Measurements from ENCODE around the gene EIF2B2. TPM values are rescaled to one million over a fixed set of nuclear protein-coding genes. Genes with fewer than 3 reads are reported as not detected.
A peak's percentile ranks its signal among the peaks of the same experiment; 100 is the strongest.

Gene EIF2B2
- total and polyA plus RNA-seq, 2 of the 13 experiments (the other 11 are each of a cell fraction or from before 2014, with no cell fraction given): 54.4 to 78.6 TPM

GRCh38 chr14:74954947-74955228, 47.8 kb upstream of the EIF2B2 start (continued):
- TF ChIP-seq SP5 (CRISPR knock-in tag; IDR thresholded peaks at IDR 0.05; ENCODE audit: borderline replicate concordance, low read depth) (no peak), ZNF784 (CRISPR knock-in tag; IDR thresholded peaks at IDR 0.05; ENCODE audit: borderline replicate concordance) (no peak), ZNF549 (CRISPR knock-in tag; IDR thresholded peaks at IDR 0.05) (no peak)

- Histone ChIP-seq H3K4me3 (replicated peaks in 1 of 3; ENCODE audit: insufficient read depth in 1 of 3, low read depth in 2 of 3, low read length in 3 of 3) (peak within 1 kb of the TSS; percentile 75 to 86 (median 80)), H3K9ac (ENCODE audit: insufficient read depth, low read depth, low read length) (peak within 1 kb of the TSS; percentile 78), H2AFZ (ENCODE audit: low read length) (peak within 1 kb of the TSS; percentile 20), H3K27ac (ENCODE audit: extremely low read length, insufficient read depth, low read length) (peak within 1 kb of the TSS; percentile 97), H3K4me1 (ENCODE audit: insufficient read depth, low read length) (peaks cover 63% of the 10 kb centered on the region), H3K9me3 (ENCODE audit: low read length) (no peaks in the 10 kb centered on the region), H3K79me2 (ENCODE audit: insufficient read depth, low read length) (peaks cover 15% of the 10 kb centered on the region), H3K27me3 (ENCODE audit: control insufficient read depth in 1 of 2, insufficient read depth in 2 of 2, low read length in 2 of 2) (no peaks in the 10 kb centered on the region), H3K36me3 (replicated peaks in 1 of 2; ENCODE audit: control insufficient read depth in 1 of 2, insufficient read depth in 2 of 2, low read length in 2 of 2) (no peaks in the 10 kb centered on the region; a peak in 1 of 5 replicates), H4K20me1 (ENCODE audit: insufficient read depth, low read length) (no peaks in the 10 kb centered on the region), H3K4me2 (ENCODE audit: low read depth, low read length) (peak within 1 kb of the TSS; percentile 92)
- DNase-seq (ENCODE audit: low spot score) (no peak), FAIRE-seq (no peak), ATAC-seq (peak; percentile 57)
- CTCF ChIA-PET (ENCODE audit: low intra/inter-chr PET ratio, low total read pairs): no interaction called here
- TSS peak; percentile 62 for BruUV-seq (replicated peaks)
- in situ Hi-C loops (cut with HindIII; ENCODE audit: extremely low pct_ligation_motif_present, low pct_unique_long_range_greater_than_20kb): no loop called here
- POLR2A ChIA-PET: interaction anchor here (0.7 to 2.9 kb wide), 16 partner anchors 9 to 114 kb away, joined by 3 to 14 read pairs (median 4); partner anchors contain the start of genes EIF2B2, RPS6KL1 and ZC2HC1C
- no CpG with 5 or more reads among the region's 73 CpGs for WGBS (ENCODE audit: low lambda C conversion rate)
- intact Hi-C loops (cut with micrococcal nuclease; ENCODE audit: unreplicated experiment): loop anchor here (2.0 kb wide), 1 partner anchor 47 kb away; the partner anchor contains the start of gene EIF2B2
- TF ChIP-seq ATF2 (CRISPR knock-in tag; IDR thresholded peaks at IDR 0.05): peak; percentile 37; the same call in 1 of the 2 replicates
- TF ChIP-seq HES4 (CRISPR knock-in tag; IDR thresholded peaks at IDR 0.05; ENCODE audit: borderline replicate concordance): peak; percentile 13; the same call in 1 of the 2 replicates
- TF ChIP-seq POGK (CRISPR knock-in tag; conservative IDR thresholded peaks at IDR 0.05): peak; percentile 70
- TF ChIP-seq ZNF766 (CRISPR knock-in tag; IDR thresholded peaks at IDR 0.05; ENCODE audit: borderline replicate concordance): 0 out of 2 replicates have a peak, but pooled peaks have one; percentile 23
- TF ChIP-seq HNRNPLL (IDR thresholded peaks at IDR 0.05; ENCODE audit: low read depth, low read length, poor library complexity, severe bottlenecking): peak; percentile 41
- 0 out of 2 replicates have a peak, but pooled peaks have one; percentile 12 for TF ChIP-seq ARID5B (CRISPR knock-in tag; IDR thresholded peaks at IDR 0.05)
- TF ChIP-seq ZNF792 (CRISPR knock-in tag; IDR thresholded peaks at IDR 0.05): peak; percentile 60; the same call in 1 of the 2 replicates
Measured at GRCh38 chr14:74955229-74956026, 47.3 kb upstream of the EIF2B2 start, which contains the start of gene PGF. Gene PGF, minus strand, starts transcription at chr14:74955597. Its CDS starts 355 bp downstream, at chr14:74955242.

Measured in HepG2 (cell line).